ENCODE measurements around the gene LMF1.

Gene LMF1

GRCh38 chr16:937723-938122 is 33.1 kb downstream of the LMF1 start:
- in situ Hi-C loops (cut with MboI; ENCODE audit: low pct_unique_long_range_greater_than_20kb, low sequenced_read_pairs) = no loop called here
- no peak for DNase-seq

- in situ Hi-C loops (cut with MboI; ENCODE audit: low pct_unique_long_range_greater_than_20kb, low sequenced_read_pairs) = no loop called here
- no peak for DNase-seq
Observed at GRCh38 chr16:937311-937710, 33.5 kb downstream of the LMF1 start.

GRCh38 chr16:935684-936083 is 35.1 kb downstream of the LMF1 start:
- no peak for DNase-seq
- in situ Hi-C loops (cut with MboI; ENCODE audit: low pct_unique_long_range_greater_than_20kb, low sequenced_read_pairs) = no loop called here

GRCh38 chr16:934178-934577 is 36.6 kb downstream of the LMF1 start:
- no peak for DNase-seq
- in situ Hi-C loops (cut with MboI; ENCODE audit: low pct_unique_long_range_greater_than_20kb, low sequenced_read_pairs) = no loop called here

- DNase-seq = no peak
- in situ Hi-C loops (cut with MboI; ENCODE audit: low pct_unique_long_range_greater_than_20kb, low sequenced_read_pairs) = no loop called here
Observed at GRCh38 chr16:933581-933980, 37.2 kb downstream of the LMF1 start.

GRCh38 chr16:932831-933330 is 37.9 kb downstream of the LMF1 start:
- in situ Hi-C loops (cut with MboI; ENCODE audit: low pct_unique_long_range_greater_than_20kb, low sequenced_read_pairs) = no loop called here
- no peak for DNase-seq

GRCh38 chr16:931626-932500 is 38.9 kb downstream of the LMF1 start:
- in situ Hi-C loops (cut with MboI; ENCODE audit: low pct_unique_long_range_greater_than_20kb, low sequenced_read_pairs) = no loop called here
- DNase-seq = no peak

GRCh38 chr16:931171-931570 is 39.6 kb downstream of the LMF1 start:
- in situ Hi-C loops (cut with MboI; ENCODE audit: low pct_unique_long_range_greater_than_20kb, low sequenced_read_pairs) = no loop called here
- no peak for DNase-seq

- in situ Hi-C loops (cut with MboI; ENCODE audit: low pct_unique_long_range_greater_than_20kb, low sequenced_read_pairs) = no loop called here
- no peak for DNase-seq
Observed at GRCh38 chr16:930511-930910, 40.3 kb downstream of the LMF1 start.

GRCh38 chr16:930076-930475 is 40.7 kb downstream of the LMF1 start:
- in situ Hi-C loops (cut with MboI; ENCODE audit: low pct_unique_long_range_greater_than_20kb, low sequenced_read_pairs) = no loop called here
- no peak for DNase-seq

GRCh38 chr16:929227-930073 is 41.3 kb downstream of the LMF1 start:
- no peak for DNase-seq
- in situ Hi-C loops (cut with MboI; ENCODE audit: low pct_unique_long_range_greater_than_20kb, low sequenced_read_pairs) = no loop called here

- in situ Hi-C loops (cut with MboI; ENCODE audit: low pct_unique_long_range_greater_than_20kb, low sequenced_read_pairs) = no loop called here
- DNase-seq = no peak
Observed at GRCh38 chr16:928526-928925, 42.3 kb downstream of the LMF1 start.

- no peak for DNase-seq
- in situ Hi-C loops (cut with MboI; ENCODE audit: low pct_unique_long_range_greater_than_20kb, low sequenced_read_pairs) = no loop called here
Observed at GRCh38 chr16:927931-928330, 42.9 kb downstream of the LMF1 start.

- DNase-seq = no peak
- in situ Hi-C loops (cut with MboI; ENCODE audit: low pct_unique_long_range_greater_than_20kb, low sequenced_read_pairs) = no loop called here
Observed at GRCh38 chr16:927406-927805, 43.4 kb downstream of the LMF1 start.

GRCh38 chr16:926715-927114 is 44.1 kb downstream of the LMF1 start:
- in situ Hi-C loops (cut with MboI; ENCODE audit: low pct_unique_long_range_greater_than_20kb, low sequenced_read_pairs) = no loop called here
- DNase-seq = no peak

GRCh38 chr16:924806-925205 is 46.0 kb downstream of the LMF1 start:
- in situ Hi-C loops (cut with MboI; ENCODE audit: low pct_unique_long_range_greater_than_20kb, low sequenced_read_pairs) = no loop called here
- no peak for DNase-seq

GRCh38 chr16:924063-924462 is 46.7 kb downstream of the LMF1 start:
- in situ Hi-C loops (cut with MboI; ENCODE audit: low pct_unique_long_range_greater_than_20kb, low sequenced_read_pairs) = no loop called here
- DNase-seq = no peak

- in situ Hi-C loops (cut with MboI; ENCODE audit: low pct_unique_long_range_greater_than_20kb, low sequenced_read_pairs) = no loop called here
- DNase-seq = no peak
Observed at GRCh38 chr16:923184-923583, 47.6 kb downstream of the LMF1 start.

- in situ Hi-C loops (cut with MboI; ENCODE audit: low pct_unique_long_range_greater_than_20kb, low sequenced_read_pairs) = no loop called here
Observed at GRCh38 chr16:922051-922450, 48.7 kb downstream of the LMF1 start.

GRCh38 chr16:921321-921905 is 49.4 kb downstream of the LMF1 start:
- DNase-seq = no peak
- in situ Hi-C loops (cut with MboI; ENCODE audit: low pct_unique_long_range_greater_than_20kb, low sequenced_read_pairs) = no loop called here

More at GRCh38 chr16:922051-922450, 48.7 kb downstream of the LMF1 start:
- no peak for DNase-seq

Measured in KBM-7 (cell line).